Activated T-helper 1 cell treated with anti-CD3 and anti-CD28 coated beads, Interleukin-2, amount 50 U/mL, for 16 hours (primary cell): Measurements from ENCODE around the gene C10orf90.

Source experiments
- DNase-seq, 2 donors: peaks; one replicate each; pipeline ENCODE4 v3.0.0-alpha.2; 2020; ENCODE audit warnings: low read depth in 1 of 2, low spot score in 1 of 2

The C10orf90 gene

GRCh38 chr10:126670056-126670894, at the start of gene C10orf90:
Gene C10orf90, minus strand, starts transcription at chr10:126670693. Its CDS starts 213 bp downstream, at chr10:126670480.
- DNase-seq, result no peak

- DNase-seq, result no peak
These were observed 45.9 kb upstream of the C10orf90 start for GRCh38 chr10:126716366-126716765.

- no peak for DNase-seq
These were observed 43.1 kb upstream of the C10orf90 start for GRCh38 chr10:126713594-126713993.

- no peak for DNase-seq
These were observed 42.2 kb upstream of the C10orf90 start for GRCh38 chr10:126712681-126713080.

GRCh38 chr10:126705951-126706565, 35.6 kb upstream of the C10orf90 start:
- no peak for DNase-seq

- no peak for DNase-seq
These were observed 34.6 kb upstream of the C10orf90 start for GRCh38 chr10:126705131-126705530.

GRCh38 chr10:126704649-126705048, 34.2 kb upstream of the C10orf90 start:
- DNase-seq, result no peak

GRCh38 chr10:126702181-126702580, 31.7 kb upstream of the C10orf90 start:
- DNase-seq, result no peak

- no peak for DNase-seq
These were observed 31.0 kb upstream of the C10orf90 start for GRCh38 chr10:126701526-126701925.

- no peak for DNase-seq
These were observed 26.2 kb upstream of the C10orf90 start for GRCh38 chr10:126696684-126697083.

GRCh38 chr10:126691456-126691855, 21.0 kb upstream of the C10orf90 start:
- no peak for DNase-seq

GRCh38 chr10:126690534-126690933, 20.0 kb upstream of the C10orf90 start:
- DNase-seq, result no peak

GRCh38 chr10:126689461-126689994, 19.0 kb upstream of the C10orf90 start:
- DNase-seq, result no peak

- no peak for DNase-seq
These were observed 16.7 kb upstream of the C10orf90 start for GRCh38 chr10:126687121-126687606.

GRCh38 chr10:126686719-126687118, 16.2 kb upstream of the C10orf90 start:
- DNase-seq, result no peak

- no peak for DNase-seq
These were observed 15.8 kb upstream of the C10orf90 start for GRCh38 chr10:126686268-126686667.

- no peak for DNase-seq
These were observed 15.3 kb upstream of the C10orf90 start for GRCh38 chr10:126685756-126686155.

GRCh38 chr10:126684171-126684745, 13.8 kb upstream of the C10orf90 start:
- no peak for DNase-seq

GRCh38 chr10:126683466-126683865, 13.0 kb upstream of the C10orf90 start:
- no peak for DNase-seq

- no peak for DNase-seq
These were observed 5.4 kb upstream of the C10orf90 start for GRCh38 chr10:126675656-126676438.
